Activated T-helper 1 cell treated with anti-CD3 and anti-CD28 coated beads, Interleukin-2, amount 50 U/mL, for 16 hours (primary cell): Measurements from ENCODE around the gene DBP.
"Not testable (repeated sequence)": the region's sequence is repeated elsewhere in the genome, so short reads cannot be mapped to it uniquely, and the experiment has no call there.

ENCODE experiments used
- DNase-seq, 2 donors: peaks; one replicate each; pipeline ENCODE4 v3.0.0-alpha.2; 2020; ENCODE audit warnings: low read depth in 1 of 2, low spot score in 1 of 2

Gene DBP

DNA sequence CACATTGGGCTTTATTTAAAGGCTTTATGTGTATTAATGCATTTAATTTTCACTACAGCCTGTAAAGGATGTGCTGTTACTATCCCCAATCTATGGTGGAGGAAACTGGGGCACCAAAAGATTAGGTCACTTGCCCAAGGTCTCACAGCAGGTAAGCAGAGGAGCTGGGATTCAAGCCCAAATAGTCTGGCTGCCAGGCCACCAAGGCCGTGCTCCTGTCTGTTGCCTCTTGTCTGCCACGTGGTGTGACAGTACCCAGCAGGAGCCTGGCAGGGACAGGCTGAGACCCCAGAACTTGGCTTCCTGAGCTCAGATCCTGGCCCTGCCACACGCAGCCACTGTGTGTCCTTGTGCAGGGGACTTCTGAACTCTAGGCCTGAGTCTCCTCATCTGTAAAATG is 31.2 kb upstream of the DBP start:
- DNase-seq: no peak

DNA sequence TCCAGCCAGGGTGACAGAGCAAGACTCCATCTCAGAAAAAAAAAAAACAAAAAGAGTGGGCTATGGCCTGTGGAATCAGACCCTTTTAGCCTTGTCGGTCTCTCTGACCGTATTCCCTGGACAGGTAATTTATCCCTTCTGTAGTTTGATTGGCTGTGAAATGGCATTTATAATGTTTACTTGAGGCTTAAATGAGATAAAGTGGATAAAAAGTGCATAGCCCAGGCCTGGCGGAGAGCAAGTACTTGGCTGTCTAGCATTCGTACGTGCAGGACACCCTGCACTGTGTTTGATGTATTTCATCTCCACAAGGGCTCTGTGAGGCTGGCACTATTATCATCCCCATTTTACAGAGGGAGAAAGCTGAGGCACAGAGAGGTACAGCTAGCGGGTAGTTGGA is 28.6 kb upstream of the DBP start:
- DNase-seq: no peak

DNA sequence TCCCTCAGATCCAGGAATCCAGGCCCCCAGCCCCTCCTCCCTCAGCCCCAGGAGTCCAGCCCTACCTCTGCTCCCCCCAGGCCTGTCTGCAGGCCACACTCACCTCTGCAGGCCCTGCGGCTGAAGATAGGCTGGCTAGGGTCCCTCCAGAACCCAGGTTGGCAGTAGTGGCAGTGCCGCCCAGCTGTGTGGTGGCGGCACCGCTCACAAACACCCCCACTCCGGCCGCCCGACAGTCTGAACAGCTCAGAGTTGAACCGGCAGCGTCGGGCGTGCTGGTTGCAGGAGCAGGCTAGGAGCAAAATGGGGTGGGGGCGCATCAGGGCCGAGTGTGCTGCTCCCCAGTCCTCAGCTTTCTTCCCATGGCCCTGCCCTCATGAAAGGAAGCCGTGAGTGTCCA is 27.3 kb upstream of the DBP start:
- DNase-seq: no peak

DNA sequence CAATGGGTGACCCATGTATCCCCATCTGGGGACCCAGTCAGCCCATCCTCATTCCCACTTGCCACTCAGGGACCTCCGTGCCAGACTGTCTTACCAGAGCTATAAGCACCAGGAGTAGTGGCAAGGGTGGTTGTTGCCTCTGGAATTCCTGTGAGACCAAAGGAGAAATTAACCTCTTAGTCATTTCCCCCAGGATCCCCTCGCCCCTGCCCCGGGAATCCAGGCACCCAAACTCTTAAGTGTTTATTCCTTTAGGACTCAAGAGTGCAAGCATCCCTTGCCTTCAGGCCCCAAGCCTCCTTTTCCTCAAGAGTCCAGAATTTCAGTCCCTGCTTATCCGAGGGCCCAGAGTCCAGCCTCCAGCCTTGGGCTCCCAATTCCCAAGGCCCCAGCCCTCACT is 26.5 kb upstream of the DBP start:
- DNase-seq: no peak

DNA sequence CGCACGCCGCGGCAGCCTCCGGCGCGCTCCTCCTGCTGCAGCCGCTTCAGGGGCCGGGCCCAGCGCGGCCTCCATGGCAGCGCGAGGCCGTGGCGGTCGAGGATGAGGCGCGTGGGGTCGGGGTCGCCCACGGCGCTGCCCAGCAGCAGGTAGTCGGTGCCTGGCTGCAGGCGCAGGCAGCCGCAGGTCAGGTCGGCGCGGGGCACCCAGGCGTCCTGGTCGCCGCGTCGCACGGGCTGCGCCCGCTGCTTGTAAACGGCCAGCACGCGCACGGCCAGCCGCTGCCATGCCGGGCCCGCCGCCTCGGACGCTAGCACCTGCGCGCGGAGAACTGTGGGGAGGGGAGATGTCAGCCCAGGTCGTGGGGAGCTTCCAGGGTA is 24.5 kb upstream of the DBP start:
- DNase-seq: no peak

DNA sequence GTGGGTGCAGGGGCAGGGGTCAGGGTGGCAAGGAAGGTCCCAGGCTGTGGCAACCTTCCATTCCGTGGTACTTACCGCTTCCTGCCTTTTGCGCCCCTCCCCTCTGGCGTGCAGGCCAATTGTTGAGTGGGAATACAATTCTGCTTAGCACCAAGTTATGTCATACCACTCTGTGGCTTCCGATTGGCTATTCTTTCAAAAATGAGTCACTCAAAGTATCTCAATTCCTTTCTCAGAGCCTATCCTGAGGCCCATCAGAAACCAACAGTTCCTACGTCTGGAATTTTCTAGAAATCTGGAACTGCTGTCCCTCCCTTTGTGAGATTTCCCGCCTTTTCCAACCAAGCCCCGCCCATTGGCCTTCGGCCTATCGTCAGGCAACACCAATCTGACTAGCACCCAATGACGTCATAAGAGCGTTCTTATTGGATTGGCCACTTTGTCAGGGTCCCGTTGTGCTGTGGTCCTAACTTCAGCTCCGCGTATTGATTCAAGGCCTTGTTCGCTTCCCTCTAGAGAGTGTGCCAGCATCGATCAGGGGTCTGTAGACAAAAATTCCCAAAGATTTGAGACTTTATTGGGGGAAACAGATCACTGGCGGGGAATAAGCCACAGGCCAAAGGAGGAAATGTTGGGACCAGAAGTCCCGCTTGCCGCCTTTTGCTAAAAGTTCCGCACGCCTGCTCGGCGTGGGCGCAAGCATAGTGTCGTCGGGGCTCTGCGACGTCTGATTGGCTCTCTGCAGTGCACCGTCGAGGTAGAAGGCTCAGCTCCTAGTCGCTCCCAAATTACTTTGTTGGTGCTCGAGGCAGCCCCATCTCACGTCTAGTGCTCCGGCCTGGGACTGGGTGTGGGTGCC is 23.9 kb upstream of the DBP start:
- DNase-seq: peak; percentile 38 to 51

DNA sequence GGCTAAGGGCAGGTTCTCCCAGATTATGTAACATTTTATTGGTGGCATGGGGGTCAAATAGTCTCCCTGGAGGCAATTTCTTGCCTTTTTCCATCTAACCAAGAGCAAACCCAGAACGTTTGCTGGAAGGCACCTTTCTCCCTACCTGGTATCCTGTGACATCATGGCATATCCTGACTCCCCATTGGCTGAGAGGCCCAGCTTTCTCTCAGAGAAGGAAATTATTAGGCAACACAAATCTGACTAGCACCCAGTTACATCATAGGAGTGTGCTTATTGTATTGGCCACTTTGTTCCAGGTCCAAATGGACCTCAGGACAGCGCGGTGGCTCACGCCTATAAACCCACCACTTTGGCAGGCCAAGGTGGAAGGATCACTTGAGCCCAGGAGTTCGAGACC is 22.6 kb upstream of the DBP start:
- DNase-seq: no peak

DNA sequence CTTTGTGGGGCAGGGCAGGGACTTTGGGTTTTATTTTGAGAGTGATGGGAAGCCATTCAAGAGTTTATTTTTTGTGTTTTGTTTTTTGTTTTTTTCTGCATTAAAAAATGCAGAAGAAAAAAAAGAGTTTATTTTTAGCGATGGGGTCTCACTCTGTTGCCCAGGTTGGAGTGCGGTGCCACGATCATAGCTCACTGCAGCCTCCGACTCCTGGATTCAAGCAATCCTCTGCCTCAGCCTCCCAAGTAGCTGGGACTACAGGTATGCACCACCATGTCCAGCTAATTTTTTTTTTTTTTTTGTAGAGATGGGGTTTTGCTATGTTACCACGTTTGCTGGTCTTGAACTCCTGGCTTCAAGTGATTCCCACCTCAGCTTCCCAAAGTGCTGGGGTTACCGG is 21.3 kb upstream of the DBP start:
- no peak for DNase-seq

DNA sequence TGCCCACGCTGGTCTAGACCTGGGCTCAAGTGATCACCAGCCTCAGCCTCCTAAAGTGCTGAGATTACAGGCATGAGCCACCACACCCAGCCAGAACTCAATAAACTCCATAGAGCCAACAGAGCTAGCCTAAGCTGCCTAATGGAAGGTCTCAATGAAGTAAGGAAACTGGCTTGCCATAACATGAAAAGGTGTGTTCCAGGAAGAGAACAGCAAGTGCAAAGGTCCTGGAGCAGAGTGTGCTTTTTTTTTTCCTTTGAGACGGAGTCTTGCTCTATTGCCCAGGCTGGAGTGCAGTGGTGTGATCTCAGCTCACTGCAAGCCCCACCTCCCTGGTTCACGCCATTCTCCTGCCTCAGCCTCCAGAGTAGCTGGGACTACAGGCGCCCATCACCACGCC is 20.6 kb upstream of the DBP start:
- DNase-seq: not testable (repeated sequence)

DNA sequence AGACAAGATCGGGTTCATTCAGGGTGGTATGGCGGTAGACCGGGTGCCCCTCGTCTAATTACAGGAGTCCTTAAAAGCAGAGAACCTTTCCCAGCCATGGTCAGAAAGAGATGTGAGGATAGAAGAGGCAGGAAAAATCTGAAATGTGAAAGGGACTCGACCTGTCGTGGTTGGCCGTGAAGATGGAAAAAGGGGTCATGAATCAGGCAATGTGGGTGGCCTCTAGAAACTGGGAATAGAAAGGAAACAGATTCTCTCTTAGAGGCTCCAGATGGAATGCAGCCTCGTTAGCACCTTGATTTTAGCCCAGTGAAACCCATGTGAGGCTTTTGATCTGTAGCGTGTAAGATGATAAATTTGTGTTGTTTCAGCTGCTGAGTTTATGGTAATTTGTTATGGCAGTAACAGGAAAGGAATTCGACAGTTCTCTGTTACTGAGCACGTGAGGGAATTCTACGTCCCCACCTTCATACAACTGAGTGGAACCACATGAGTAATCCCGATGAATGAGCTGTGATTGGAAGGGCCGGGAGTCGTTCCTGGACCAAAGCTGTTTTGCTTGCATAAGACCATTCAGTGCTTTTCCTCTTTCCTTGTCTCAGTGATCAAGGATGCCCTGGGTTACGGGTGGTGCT is 19.8 kb upstream of the DBP start:
- DNase-seq: no peak

DNA sequence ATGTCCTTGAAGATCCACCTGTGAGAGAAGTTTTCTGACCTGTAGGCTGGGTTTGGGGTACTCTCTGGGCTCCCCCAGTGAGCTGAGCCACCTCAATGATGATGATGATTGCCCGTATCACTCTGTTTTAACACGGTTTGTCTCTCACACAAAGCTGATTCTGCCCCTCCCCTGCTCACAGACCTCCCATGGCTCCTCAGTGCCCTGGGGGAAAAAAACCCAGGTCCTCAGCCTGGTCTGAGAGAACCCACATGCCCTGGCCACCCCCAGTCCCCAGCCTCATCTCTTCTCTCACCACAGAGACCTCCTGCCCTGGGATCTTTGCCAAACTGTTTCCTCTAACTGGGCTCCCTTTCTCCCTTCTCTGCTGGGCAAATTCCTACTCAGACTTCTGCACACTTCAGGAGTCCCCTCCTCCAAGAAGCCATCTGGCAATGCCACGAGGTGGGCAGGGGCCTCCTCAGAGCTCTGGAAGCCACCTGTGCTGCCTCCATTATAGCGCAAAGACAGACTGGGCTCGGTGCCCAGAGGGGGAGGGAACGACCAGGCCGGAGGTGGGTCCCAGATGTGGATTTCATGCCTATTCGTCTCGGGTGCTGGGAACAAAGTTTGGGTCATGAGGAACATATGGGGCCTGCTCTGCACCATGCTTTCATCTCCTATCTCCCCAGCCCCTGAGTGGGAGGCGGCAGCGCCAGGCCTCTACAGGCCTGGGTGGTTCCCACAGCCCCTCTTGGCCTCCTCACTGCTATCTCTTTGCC is 17.3 kb upstream of the DBP start:
- no peak for DNase-seq

DNA sequence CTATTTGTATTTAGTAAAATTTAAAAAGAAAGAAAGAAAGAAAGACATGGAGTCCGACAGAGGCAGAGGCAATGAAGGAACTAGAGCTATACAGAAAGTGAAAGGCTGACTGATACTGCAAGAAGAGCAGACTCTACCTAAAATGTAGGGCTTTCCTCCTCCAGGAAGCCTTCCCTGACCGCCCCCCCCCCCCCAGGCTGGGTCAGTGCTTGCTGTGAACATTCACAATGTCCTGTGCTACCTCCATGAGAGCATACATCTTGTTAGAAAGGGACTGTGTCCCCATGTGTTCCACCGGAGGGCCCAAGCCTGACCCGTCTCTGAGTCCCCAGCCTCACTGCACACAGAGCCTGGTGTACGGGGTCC is 14.5 kb upstream of the DBP start:
- no peak for DNase-seq

DNA sequence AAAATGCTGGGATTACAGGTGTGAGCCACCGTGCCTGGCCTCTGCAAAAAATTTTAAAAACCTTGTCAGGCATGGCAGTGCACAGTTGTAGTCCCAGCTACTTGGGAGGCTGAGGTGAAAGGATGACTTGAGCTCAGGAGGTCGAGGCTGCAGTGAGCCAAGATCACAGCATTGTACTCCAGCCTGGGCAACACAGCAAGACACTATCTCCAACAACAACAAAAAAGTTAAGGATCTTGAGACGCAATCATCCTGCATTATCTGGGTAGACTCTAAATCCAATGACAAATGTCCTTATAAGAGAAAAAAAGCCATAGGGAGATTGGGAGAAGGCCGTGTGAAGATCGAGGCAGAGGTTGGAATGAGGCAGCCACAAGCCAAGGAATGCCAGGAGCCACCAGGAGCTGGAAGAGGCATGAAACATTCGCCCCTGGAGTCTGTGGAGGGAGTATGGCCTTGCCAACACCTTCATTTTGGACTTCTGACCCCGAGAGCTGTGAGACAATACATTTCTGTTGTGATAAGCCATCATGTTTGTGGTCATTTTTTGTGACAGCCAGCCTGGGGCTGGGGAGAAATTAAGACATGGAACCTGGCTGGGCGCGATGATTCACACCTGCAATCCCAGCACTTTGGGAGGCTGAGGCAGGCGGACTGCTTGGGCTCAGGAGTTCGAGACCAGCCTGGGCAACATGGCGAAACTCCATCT is 13.9 kb upstream of the DBP start:
- DNase-seq: no peak

DNA sequence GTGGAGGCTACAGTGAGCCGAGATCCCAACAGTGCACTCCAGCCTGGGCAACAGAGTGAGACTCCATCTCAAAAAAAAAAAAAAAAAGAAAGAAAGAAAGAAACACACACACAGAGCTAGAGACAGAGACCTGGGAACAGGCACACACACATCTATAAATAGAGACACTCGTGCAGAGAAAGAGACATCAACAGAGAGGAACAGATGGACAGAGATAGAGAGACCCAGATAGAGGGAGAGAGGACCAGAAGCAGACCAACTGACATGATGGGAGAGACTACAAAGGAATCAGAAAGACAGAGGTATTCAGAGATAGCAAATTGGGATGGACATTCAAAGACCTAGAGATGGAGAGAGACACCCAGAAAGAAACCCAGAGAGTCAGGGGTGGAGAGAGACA is 11.0 kb upstream of the DBP start:
- no peak for DNase-seq

DNA sequence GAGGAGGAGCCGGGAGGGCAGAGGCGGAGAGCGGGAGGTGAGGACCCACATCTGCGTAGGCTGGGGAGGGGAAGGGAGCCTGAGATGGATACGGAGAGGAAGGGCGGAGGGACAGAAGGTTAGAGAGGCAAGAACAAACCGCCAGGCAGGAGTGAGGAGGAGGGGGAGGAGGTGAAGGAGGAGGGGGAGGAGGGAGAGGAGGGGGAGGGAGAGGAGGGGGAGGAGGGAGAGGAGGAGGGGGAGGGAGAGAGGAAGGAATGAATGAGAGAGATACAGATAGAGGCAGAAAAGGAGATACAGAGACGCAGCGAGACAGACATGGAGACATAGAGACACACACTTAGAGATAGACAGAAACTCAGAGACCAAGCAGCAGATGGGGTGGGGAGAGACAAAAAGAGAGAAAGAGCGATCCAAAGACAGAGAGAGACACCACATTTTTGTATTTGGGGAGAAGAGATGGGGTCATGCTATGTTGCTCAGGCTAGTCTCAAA is 9.6 kb upstream of the DBP start:
- DNase-seq: no peak

DNA sequence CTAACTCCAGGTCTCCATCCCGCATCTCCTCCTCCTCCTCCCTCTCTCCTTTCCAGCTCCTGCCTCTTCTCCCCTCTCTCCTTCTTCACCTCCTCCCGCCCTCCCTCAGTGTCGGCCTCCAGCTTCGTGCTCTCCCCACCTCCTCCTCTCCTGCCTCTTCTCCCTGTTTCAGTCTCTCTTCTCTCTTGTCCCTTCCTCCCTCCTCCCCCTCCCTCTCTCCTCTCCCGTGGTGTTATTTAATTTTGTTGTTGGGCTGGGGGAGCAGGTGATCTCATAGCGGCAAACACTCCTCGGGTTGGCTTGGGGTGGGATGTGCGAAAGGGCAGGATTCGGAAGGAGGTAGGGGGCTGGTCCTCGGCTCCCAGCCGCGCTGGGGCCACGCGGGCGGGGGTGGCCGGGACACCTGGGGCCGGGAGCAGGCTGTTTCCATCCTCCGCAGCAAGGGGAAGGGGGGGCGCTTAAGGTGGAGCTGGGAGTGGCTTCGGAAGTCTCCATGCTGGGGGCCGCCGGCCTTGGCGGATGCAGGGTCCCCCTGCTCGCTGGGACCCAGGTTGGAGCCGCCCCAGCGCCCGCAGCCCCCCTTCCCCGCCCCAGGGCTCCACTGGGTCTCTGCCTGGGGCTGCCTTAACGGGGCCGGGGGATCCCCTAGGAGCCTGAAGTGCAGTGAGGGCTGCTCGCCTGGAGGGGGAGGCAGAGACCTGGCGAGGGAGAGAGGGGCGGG is 9.0 kb upstream of the DBP start, which contains the start of gene CA11:
CA11 (minus strand) TSS at position 187 of the 721 bp plus-strand sequence. CDS start 555 bp downstream, outside the sequence.
- peak; percentile 84 to 87 for DNase-seq

DNA sequence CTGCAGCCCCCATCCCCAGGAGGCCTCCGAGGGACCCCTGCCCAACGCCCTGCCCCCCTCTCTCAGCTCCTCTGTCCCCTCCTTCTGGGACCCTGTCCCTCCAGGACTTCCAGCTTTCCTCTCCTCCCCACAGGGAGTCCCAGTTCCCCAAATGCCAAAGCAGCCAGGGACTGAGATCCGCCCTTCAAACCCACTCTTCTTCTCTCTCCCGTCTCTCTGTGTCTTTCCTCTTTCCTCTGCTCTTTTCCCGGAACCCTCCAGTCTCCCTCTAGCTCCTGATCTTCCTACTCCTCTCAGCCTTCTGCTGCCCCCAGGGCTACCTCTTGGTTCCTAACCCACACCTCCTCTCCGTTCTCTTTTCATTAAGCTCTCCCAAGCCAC is 8.4 kb upstream of the DBP start:
- DNase-seq: no peak

DNA sequence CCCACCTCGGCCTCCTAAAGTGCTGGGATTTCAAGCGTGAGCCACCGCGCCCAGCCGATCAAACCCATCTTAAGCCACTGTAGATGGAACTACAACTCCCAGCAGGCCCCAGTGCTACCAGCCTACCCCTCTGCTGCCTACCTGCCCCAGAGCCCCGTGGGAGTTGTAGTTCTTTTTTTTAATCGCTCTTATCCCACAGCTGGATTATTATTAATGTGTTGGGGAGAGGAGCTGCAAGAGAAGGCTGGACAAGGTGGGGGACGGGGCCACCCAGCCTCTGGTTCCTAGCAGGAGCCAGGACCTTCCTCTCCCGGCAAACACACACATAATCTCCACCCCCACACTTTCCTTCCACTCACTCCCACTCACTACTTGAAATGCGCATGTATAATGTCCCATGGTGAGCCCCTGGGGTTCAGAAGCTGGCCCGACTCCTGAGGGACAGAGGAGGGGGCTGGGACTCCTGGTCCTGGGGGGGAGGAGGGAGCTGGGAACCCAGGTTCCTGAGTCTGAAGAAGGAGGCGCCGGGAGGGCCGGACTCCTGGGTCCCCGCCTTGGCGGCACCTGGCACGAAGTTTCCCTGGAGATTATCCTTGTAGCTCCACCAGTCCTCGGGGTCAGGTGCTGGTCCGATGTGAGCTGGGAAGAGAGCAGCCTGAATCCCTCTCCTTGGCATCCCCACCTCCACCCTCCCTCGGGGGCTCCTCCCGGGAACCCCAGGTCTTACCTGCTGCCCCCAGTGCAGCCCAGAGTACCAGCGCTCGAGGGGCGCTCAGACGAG is 7.8 kb upstream of the DBP start:
- peak; percentile 37 to 58 for DNase-seq

DNA sequence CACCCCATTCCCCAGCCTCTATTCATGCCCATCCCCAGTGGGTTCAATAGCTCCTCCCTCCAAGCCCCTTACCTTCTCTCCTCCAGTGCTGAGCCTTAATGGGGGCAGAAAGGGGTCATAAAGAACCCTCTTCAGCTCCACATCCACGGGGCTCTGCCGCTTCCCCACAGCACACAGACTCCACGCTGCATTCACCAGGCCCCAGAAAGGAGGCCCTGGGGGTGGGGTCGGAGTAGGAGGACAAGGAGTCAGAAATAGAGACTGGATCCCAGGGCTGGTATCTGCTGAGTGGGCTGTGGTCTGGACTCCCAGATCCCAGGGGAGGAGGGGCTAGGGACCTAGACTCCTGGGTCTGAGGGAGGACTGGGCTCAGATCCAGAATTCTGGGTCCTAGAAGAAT is 7.2 kb upstream of the DBP start:
- no peak for DNase-seq

DNA sequence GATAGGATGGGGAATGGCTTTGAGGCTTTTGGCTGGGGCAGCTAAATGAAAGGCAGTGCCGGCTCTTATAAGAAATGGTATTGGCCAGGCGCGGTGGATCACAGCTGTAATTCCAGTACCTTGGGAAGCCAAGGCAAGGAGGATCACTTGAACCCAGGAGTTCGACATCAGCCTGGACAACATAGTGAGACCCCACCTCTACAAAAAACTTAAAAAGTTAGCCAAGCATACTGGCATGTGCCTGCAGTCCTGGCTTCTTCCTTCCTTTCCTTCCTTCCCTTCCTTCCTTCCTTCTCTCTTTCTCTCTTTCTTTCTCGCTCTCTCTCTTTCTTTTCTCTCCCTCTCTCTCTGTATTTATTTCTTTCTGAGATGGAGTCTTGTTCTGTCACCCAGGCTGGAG is 5.7 kb upstream of the DBP start:
- DNase-seq: no peak
